NOMO-1 (cell line): ENCODE measurements around the gene TMEM179.
"Not testable (repeated sequence)": the region's sequence is repeated elsewhere in the genome, so short reads cannot be mapped to it uniquely, and the experiment has no call there.

Source experiments
- DNase-seq, 2 experiments: peaks; one replicate each; lab custom pipeline; 2025; ENCODE audit not compliant: unreplicated experiment in 2 of 2; lab: John Stamatoyannopoulos, UW

Gene TMEM179

DNA sequence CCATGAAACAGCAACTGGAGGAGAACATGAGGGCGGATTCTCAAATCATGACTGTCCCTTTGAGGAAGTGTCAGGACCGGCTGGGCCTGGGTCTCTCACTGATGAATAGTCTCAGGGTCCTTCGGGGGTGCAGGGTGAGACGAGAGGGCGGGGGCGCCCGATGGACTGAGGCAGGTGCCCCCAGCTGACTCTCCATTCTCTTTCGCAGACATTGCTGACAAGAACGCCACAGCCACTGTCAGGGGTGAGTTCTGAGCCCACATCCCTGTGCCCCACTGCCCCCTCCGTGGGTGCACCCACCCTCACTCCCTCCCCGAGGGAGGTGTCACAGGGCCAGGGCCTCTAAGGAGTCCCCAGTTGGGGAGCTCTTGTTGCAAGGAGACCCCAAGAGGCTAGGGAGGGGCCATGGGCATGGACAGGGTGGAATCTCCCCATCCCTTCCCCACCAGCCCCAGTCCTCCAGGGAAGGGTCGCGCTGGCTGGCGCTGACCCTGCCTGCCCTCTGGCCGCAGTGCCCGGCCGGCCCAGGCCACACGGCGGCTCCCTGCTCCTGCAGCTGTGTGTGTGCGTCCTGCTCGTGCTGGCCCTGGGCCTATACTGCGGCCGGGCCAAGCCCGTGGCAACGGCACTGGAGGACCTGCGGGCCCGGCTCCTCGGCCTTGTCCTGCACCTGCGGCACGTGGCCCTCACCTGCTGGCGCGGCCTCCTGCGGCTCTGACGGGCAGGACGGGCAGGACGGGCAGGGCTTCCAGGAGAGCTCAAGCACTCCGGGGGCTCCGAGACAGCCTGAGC lies 16.3 kb downstream of the TMEM179 start:
- no peak for DNase-seq

- no peak for DNase-seq
These were observed 16.9 kb downstream of the TMEM179 start for GRCh38 chr14:104587641-104588040.

DNA sequence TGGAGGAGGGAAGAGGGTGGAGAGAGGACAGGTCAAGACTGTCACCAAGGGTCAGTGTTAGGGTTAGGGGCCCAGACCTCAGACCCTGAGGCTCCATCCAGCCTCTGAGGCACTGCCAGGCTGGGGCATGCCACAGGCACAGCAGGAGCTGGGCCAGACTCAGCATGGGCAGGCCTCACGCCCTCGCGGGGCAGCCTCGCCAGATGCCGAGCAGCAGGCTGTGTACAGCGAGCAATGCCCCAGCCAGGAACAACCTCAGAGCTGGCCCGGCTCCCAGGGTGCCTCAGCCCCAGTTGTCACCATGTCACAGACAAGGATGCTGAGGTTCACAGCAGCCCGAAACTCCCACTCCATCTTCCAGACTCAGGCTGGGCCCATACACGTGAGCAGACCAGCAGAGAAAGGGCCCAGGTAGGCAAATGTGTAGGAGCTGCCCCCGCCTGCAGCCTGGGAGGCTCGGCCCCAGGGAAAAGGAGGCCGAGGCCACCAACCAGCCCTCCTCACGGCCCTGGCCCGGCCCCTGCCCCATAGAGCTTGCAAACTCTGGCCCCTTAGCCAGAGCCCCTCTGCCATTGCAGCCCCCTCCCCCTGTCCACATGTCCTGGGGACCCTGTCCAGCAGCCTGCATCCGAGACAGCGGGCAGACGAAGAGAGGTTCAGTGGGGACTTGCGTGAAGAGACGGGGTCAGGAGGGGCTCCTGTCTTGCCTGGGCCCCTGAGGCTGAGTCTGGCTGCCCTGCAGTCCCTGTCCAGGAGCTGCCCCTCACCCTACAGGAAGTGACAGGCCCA lies 17.5 kb downstream of the TMEM179 start:
- DNase-seq: no peak

DNA sequence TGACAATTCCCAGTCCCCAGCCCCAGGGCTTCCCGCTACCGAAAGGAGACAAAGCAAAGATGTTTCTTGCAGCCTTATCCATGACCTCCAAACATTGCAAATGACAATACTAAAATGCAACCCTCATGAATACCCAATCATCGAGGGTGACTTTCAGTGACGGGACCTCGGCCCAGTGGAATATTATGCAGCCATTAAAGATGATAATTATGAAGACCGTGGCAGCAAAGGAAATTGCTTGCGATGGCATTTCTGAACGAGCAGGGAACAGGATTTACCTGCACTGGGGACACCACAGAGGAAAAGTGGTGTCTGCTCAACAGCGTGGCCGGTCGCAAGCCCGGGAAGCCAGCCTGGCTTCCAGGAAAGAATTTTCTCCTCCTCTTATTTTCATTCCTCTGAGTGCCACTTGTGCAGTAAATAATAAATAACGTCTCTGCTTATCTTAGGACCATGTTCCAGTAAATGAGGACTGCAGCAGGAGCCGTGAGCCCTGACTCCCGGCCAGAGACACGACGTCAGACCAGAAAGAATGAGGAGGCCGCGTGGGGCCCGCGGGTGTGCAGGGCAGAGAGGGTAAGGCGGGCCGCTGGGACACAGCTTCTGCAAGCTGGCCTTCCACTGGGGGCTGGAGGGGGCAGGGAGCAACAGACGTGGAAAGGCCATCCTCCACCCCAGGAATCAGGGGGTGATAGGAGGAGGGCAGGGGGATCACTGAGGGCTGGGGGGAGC lies 18.4 kb downstream of the TMEM179 start:
- no peak for DNase-seq

- no peak for DNase-seq
These were observed 20.0 kb downstream of the TMEM179 start for GRCh38 chr14:104584557-104584956.

DNA sequence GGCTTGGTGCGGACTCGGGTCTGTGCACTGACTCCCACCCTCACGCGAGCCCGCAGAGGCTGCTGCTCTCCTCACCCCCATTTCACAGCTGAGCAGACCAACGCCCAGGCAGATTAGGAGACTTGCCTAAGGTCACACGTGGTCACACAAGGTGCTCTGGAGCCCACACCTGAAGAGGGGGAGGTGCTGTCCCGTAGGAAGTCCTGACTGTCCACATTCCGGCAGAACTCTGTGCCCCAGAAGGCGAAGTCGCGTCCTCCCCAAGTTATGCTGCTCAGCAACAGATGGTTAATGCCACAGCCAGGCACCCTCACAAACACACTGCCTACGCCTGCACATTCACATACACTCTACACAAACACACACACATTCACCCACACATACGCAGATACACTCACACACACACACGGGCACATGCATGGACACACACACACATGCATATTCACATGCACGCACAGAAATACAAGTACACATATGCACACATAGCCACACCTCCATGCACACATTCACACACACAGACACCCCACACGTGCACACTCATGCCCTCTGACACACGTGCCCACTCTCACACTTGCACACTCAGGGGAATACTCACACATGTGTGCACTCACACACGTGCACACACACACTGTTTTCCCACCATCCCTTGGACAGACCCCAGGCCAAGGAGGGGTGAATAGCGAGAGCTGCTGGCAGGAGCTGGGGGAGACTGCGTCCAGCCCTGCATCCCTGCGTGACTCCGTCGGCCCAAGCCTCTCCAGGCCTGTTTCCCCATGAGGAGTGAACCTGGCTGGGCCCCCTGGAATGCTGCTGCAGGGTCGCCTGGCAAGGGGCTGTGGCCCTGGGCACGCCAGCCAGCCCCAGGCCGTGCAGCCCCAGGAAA lies 20.9 kb downstream of the TMEM179 start:
- DNase-seq: no peak

DNA sequence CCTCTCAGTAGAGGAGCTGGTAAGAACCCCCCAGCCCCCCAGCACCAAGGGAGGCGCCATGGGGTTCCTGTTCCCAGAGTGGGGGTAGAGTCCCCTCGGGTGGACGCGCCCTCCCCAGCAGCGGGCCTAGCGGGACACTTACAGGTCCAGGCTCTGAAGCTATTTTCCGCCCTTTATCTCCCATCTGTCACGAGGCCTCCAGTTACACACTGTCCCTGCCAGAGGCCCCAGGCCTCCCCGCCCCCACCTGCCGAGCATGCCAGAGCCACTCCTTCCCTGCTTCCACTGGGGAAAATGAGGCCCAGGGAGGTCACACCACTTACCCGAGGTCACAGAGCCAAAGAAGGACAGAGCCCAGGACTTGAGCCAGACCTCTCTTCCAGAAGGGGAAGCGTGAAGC lies 21.9 kb downstream of the TMEM179 start:
- DNase-seq: no peak

GRCh38 chr14:104582005-104582404 lies 22.6 kb downstream of the TMEM179 start:
- no peak for DNase-seq

- DNase-seq: no peak
These were observed 23.1 kb downstream of the TMEM179 start for GRCh38 chr14:104581521-104581920.

DNA sequence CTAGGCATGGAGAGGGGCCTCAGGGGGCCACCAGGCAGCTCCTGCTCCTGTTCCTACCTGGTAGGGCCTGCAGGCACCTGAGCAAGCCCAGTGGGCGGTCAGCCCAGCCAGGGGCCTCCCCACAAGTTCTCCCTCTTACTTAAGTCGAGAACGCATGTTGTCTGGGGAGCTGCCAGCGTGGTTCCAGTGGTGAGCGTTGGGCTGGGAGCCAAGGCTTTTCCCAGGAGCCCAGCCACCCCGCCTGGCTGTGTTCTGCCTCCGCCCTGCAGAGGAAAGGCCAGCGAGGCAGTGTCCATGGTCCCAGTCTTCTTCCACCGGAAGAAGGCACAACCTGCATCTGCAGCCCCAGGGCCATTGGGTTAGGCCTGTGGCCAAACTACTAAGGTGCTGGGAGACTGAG lies 23.6 kb downstream of the TMEM179 start:
- no peak for DNase-seq

DNA sequence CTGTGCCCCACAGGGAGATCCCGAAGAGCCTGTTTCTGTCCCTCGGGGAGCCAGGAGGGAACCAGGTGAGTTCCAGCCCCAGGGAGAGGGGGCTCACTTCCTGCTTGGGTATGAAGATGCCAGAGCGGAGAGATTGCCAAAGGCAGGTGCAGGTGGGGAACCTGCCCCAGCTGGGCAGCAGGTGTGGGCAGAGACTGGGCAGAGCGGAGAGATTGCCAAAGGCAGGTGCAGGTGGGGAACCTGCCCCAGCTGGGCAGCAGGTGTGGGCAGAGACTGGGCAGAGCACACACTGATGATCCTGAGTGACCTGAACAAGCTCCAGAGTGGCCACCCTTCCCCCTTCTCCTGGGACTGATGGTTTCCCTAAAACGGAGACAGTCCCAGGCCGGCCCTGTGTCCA lies 24.6 kb downstream of the TMEM179 start:
- DNase-seq: not testable (repeated sequence)

- DNase-seq: no peak
These were observed 25.1 kb downstream of the TMEM179 start, which contains the start of gene C14orf180 for GRCh38 chr14:104579507-104579906. TSS of gene C14orf180 (plus strand) at chr14:104579764. CDS start at chr14:104586431, 6,667 bp downstream.

- no peak for DNase-seq
These were observed 26.3 kb downstream of the TMEM179 start for GRCh38 chr14:104578321-104578720.

- no peak for DNase-seq
These were observed 26.7 kb downstream of the TMEM179 start for GRCh38 chr14:104577847-104578301.

- no peak for DNase-seq
These were observed 27.1 kb downstream of the TMEM179 start for GRCh38 chr14:104577426-104577825.

GRCh38 chr14:104576970-104577332 lies 27.6 kb downstream of the TMEM179 start:
- no peak for DNase-seq

GRCh38 chr14:104576232-104576969 lies 28.2 kb downstream of the TMEM179 start:
- no peak for DNase-seq

DNA sequence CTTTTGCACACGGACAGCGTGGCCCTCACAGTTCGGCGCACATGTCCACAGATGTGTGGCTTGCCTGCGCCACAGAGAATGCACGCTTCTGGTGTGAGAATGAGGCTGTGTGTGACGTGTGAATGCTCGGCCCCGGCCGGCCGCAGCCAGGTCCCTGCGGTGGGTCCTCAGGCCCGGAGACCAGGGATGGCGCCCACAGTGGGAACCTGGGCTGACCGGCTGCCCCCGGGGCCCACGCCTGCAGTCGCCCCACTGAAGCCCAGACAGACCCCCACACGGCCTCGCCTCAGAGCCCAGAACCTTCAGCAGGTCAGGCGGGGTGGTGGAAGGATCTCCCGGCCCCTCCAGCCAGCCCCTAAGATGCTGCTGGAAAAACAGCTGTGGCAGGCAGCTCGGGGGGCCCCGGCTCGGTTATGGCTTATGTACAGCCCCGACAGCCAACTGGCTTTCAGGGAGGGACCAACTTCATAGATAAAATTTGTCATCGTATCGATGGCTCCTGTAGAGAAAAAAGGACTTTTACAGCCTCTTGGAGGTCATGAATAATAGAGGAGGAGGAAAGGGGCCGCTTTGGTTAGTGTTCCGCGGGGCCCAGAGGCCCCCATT lies 29.5 kb downstream of the TMEM179 start:
- no peak for DNase-seq

- DNase-seq: no peak
These were observed 30.0 kb downstream of the TMEM179 start for GRCh38 chr14:104574536-104574935.
